ENCODE measurements around the gene ESYT2. TPM values are rescaled to one million over a fixed set of nuclear protein-coding genes. Genes with fewer than 3 reads are reported as not detected.
"Not testable (repeated sequence)": the region's sequence is repeated elsewhere in the genome, so short reads cannot be mapped to it uniquely, and the experiment has no call there.

The ESYT2 gene
- total RNA-seq, 2 donors from 2014 or later: 60.0 to 75.9 TPM

- DNase-seq (ENCODE audit: low spot score): no peak
- Histone ChIP-seq H3K4me3 (no peak overlapping the region), H3K36me3 (no peaks in the 10 kb centered on the region), H3K4me1 (peaks cover 0 to 10% of the 10 kb centered on the region in 2 donors), H3K9me3 (no peaks in the 10 kb centered on the region), H3K27ac (no peak overlapping the region), H3K27me3 (no peaks in the 10 kb centered on the region)
- no peak for TF ChIP-seq CTCF (IDR thresholded peaks at IDR 0.05)
Observed at GRCh38 chr7:158849442-158849767, 20.1 kb upstream of the ESYT2 start.

GRCh38 chr7:158847451-158847866 is 18.1 kb upstream of the ESYT2 start:
- no peaks in the 10 kb centered on the region for H3K9me3 ChIP-seq
- H3K27me3 ChIP-seq: no peaks in the 10 kb centered on the region
- peak overlapping the region; percentile 3 to 32 for H3K27ac ChIP-seq
- no peaks in the 10 kb centered on the region for H3K36me3 ChIP-seq
- peaks cover 0 to 10% of the 10 kb centered on the region in 2 donors for H3K4me1 ChIP-seq
- no peak for TF ChIP-seq CTCF (IDR thresholded peaks at IDR 0.05)
- no peak for DNase-seq (ENCODE audit: low spot score)
- H3K4me3 ChIP-seq: peak overlapping the region in 1 of 2 donors; percentile 4

DNA sequence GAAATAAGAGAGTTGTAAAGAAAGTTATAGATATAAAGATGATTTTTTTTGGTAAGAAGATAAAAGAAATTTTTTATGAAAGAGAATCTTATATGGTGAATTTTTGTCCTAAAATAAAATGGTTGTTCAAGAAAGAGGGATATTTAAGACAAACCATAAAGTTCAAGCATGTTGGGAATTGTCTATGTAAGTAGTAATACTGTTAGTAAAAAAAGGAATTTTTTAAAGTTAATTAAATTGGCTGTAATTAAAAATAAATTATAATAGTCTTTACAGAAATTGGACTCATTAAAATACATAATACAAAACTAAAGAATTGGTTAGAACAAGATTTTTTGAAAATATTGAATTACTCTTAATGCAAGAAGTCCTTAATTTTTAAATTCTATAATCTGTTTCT is 17.0 kb upstream of the ESYT2 start:
- no peak for DNase-seq (ENCODE audit: low spot score)
- no peak for TF ChIP-seq CTCF (IDR thresholded peaks at IDR 0.05)
- Histone ChIP-seq H3K9me3 (no peaks in the 10 kb centered on the region), H3K4me1 (peaks cover 0 to 10% of the 10 kb centered on the region in 2 donors), H3K36me3 (no peaks in the 10 kb centered on the region), H3K4me3 (no peak overlapping the region), H3K27ac (no peak overlapping the region), H3K27me3 (no peaks in the 10 kb centered on the region)

GRCh38 chr7:158843771-158844170 is 14.5 kb upstream of the ESYT2 start:
- Histone ChIP-seq H3K4me3 (no peak overlapping the region), H3K9me3 (no peaks in the 10 kb centered on the region), H3K36me3 (no peaks in the 10 kb centered on the region), H3K4me1 (no peaks in the 10 kb centered on the region), H3K27me3 (no peaks in the 10 kb centered on the region), H3K27ac (no peak overlapping the region)
- no peak for DNase-seq (ENCODE audit: low spot score)
- TF ChIP-seq CTCF (IDR thresholded peaks at IDR 0.05): no peak

DNA sequence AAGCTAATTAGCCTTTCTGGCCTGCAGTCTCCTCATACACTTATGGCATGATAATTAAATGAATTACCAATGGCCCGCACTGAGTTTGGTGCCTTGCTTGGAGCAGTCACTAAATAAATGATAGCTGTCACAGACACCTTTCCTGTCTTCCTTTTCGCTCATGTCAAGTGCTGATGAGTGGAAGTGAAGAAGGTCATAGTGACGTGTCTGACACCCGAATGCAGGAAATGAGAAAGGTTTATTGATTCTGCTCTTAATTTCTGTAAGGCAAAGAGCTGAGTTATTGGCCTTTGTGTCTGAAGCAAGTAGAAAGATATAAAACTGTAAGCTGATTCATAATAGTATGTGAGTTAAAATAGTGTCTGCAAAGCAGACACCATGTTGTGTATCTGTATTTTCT is 13.2 kb upstream of the ESYT2 start:
- no peak overlapping the region for H3K27ac ChIP-seq
- no peaks in the 10 kb centered on the region for H3K9me3 ChIP-seq
- DNase-seq (ENCODE audit: low spot score): no peak
- no peaks in the 10 kb centered on the region for H3K36me3 ChIP-seq
- H3K4me3 ChIP-seq: no peak overlapping the region
- H3K4me1 ChIP-seq: no peaks in the 10 kb centered on the region
- H3K27me3 ChIP-seq: no peaks in the 10 kb centered on the region
- TF ChIP-seq CTCF (IDR thresholded peaks at IDR 0.05): no peak

GRCh38 chr7:158840604-158841003 is 11.3 kb upstream of the ESYT2 start:
- no peak overlapping the region for H3K4me3 ChIP-seq
- no peaks in the 10 kb centered on the region for H3K9me3 ChIP-seq
- no peaks in the 10 kb centered on the region for H3K4me1 ChIP-seq
- H3K27ac ChIP-seq: no peak overlapping the region
- no peaks in the 10 kb centered on the region for H3K27me3 ChIP-seq
- no peak for TF ChIP-seq CTCF (IDR thresholded peaks at IDR 0.05)
- DNase-seq (ENCODE audit: low spot score): no peak
- H3K36me3 ChIP-seq: no peaks in the 10 kb centered on the region

DNA sequence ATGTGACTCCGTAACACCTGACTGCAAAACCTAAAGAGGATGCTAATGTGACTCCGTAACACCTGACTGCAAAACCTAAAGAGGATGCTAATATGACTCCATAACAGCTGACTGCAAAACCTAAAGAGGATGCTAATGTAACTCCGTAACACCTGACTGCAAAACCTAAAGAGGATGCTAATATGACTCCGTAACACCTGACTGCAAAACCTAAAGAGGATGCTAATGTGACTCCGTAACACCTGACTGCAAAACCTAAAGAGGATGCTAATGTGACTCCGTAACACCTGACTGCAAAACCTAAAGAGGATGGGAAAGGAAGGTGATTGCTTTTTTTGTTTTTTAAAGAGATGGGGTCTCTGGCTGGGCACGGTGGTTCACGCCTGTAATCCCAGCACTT is 9.9 kb upstream of the ESYT2 start:
- H3K27ac ChIP-seq; DNase-seq (ENCODE audit: low spot score); H3K27me3 ChIP-seq; H3K4me1 ChIP-seq; H3K9me3 ChIP-seq; H3K4me3 ChIP-seq; H3K36me3 ChIP-seq: not testable (repeated sequence)

All from right atrium auricular region (tissue), 2 donors.